GM18951 (cell line): ENCODE data around the gene MRPL24.

Experiments
- POLR2A ChIP-seq: IDR thresholded peaks from 4 replicates; pipeline ENCODE4 v1.6.1; 2011; ENCODE audit warnings: mild to moderate bottlenecking; ENCODE audit not compliant: insufficient read length, insufficient read depth; ENCODE audit errors: extremely low read depth
- in situ Hi-C: fragments of 300-500 bp; cut with MboI; formaldehyde crosslinking; loops from one replicate; pipeline ENCODE4 v1.12.0; 2022; ENCODE audit warnings: low sequenced_read_pairs, mixed read lengths, inconsistent platforms; ENCODE audit not compliant: unreplicated experiment

The MRPL24 gene

DNA sequence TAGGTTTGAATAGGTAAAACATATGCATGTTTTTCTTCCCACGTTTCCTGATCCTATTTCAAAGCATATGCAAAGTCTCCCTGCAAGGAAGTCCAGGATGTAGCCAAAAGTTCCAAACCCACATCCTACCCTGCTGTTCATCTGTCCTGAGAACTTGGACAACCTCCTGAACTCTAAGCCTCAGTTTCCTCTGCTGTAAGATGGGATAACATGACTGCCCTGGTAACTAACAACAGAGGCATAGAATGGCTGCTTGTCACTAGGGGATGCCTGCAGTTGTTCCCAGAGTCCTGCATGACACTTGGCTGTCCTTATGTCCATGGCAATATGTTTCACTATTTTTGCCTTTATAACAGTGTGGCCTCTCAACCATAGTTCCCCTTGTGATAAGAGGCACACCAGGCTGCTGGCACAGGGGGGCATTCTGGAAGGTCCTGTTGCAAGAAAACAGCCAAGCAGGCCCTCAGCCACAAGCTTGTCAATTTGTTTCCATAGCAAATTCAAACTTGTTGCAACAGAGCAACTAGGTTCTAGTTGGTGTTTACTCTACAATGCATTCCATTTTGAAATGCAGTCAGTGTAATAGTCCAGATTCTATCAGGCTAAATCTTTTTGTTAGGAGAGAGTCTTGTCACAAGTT, 12.1 kb upstream of the MRPL24 start:
- in situ Hi-C loops, result no loop called here
- TF ChIP-seq POLR2A, result no peak

DNA sequence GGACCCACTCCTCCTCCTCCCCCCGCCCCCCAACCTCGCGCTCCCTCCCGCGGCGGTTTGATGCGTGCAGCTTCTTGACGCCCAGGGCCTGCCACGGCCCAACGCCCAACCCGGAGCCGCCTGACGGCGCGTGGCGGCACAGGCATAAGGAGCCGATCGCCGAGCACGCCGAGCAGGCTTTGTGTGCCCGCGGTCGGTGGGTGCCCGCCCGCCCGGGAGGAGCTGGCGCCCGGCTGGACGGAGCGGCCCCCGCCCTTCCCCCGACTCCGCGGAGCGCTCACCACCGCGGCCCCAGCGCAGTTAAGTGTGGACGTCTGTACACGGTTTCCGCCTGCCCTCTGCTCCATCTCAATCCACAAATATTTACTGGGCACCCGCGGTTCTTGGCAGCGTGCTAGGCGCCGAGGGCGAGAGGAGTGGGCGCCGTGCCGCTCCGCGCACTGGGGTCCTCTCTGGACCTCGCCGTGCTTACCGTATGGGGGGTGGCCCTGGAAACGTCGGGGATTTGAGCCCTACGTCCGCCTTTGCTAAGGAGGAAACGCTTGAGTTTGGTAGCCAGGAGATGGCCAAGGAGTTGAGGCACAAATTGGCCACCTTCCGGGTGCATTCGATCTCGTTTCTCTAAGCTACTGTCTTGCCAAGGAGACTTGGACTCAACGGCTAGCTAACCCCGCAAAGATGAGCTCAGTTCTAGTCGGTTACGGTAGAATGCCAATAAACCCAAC, 11.0 kb upstream of the MRPL24 start:
- in situ Hi-C loops, result no loop called here
- peak; percentile 70 for TF ChIP-seq POLR2A

DNA sequence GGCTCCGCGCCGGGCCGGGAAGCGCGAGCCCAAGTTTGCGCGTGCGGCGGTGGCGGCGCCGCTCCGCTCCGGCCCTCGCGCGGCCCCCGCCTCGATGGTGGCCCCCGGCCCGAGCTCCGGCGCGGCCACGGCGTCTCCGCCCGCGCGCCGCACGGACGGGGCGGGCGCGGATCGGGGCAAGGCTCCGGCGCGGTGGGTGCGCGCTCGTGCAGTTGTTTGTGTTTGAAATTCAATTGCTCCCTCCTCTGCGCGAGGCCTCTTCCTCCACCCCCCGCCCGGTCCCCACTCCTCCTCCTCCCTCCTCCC, 10.5 kb upstream of the MRPL24 start, which contains the start of gene HDGF:
Gene HDGF (minus strand): TSS at position 225 of the 306 bp plus-strand sequence. CDS start 246 bp downstream, outside the sequence.
- in situ Hi-C loops, result no loop called here
- no peak for TF ChIP-seq POLR2A

DNA sequence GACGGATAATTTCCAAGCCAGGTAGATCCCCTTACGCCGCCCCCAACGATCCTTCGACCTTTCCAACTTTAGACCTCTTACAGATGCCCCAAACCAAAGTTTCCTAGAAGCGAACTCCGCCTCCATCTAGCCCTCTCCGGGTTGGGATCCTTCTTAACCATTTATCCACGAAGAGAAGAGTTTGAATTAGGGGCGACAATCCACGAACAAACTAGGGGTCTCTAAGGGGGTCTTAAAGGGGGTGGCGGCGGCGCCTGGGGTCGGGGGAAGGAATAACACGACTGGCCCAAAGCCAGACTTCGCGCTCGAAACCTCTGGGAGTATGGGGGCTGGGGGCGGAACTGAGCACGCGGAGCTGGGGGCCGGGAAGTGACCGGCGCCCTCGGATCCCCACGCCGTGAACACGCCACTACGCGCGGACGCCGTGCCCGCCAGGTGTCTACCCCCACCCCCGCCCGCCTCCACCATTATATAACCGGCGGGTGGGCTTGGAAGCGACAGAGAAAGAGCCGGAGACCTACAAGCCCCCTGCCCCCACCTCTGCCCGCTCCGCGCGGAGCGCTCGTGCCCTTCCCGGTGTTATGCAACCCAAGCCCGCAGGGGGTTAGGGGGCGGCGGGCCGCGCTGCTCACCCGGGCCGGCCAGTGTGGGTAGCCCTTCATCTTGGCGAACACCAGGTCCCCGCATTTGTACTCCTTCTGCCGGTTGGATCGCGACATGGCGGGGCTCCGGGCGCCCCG, 10.0 kb upstream of the MRPL24 start:
- peak; percentile 56 for TF ChIP-seq POLR2A
- in situ Hi-C loops, result no loop called here

DNA sequence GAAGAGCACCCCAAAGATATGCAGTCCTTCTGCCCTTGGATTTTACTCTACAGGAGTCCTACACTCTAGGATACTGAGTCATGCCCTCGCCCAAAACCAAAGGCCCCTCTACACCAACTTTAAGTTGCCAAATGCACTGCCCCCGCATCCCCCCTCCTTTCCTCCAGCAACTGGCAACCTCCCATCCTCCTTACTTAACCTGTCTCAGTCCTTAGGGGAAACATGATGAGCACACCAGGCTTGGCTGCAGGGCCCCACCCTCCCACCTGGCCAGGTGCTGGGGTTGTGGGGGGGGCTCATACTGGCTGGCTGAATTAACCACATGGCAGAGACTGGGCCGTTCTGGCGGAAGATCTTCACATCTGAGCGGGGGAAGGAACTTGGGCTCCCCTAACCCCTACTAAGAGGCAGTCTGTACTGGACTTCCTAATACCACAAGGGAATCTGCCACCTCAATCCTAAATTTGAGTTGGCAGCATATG, 9.3 kb upstream of the MRPL24 start:
- in situ Hi-C loops, result no loop called here
- TF ChIP-seq POLR2A, result no peak

DNA sequence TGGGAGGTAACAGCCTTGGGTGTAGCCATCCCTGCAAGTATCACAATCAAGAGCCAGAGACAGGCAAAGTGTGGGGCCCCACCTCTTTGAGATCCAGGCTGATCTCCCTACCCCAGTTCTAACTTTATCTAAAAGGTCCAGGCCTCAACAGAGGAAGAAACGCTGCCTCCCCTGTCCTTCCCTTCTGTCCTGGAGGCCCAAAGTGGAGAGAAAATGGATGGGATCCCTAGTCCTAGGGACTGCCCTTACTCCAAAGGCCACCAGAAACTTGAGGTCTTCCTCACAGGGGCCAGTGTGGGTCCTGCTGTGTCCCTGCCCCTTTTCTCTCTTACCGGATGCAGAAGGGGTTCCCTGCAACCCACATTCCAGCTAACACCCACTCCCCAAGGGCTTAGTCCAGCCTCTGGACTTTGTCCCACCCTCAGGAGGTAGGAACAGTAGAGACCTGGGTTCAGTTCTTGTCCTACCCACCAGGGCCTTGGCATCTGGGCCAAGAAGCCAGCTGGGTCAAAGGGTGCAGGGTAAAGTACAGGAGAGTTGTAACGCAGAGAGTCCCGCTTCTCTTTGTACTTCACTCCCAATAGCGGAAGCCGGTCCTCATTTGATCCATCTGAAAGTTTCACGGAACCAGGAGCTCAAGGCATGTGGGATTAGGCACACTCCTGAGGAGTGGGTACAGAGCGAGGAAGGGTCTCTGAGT, 8.7 kb upstream of the MRPL24 start:
- TF ChIP-seq POLR2A, result no peak
- in situ Hi-C loops, result no loop called here

DNA sequence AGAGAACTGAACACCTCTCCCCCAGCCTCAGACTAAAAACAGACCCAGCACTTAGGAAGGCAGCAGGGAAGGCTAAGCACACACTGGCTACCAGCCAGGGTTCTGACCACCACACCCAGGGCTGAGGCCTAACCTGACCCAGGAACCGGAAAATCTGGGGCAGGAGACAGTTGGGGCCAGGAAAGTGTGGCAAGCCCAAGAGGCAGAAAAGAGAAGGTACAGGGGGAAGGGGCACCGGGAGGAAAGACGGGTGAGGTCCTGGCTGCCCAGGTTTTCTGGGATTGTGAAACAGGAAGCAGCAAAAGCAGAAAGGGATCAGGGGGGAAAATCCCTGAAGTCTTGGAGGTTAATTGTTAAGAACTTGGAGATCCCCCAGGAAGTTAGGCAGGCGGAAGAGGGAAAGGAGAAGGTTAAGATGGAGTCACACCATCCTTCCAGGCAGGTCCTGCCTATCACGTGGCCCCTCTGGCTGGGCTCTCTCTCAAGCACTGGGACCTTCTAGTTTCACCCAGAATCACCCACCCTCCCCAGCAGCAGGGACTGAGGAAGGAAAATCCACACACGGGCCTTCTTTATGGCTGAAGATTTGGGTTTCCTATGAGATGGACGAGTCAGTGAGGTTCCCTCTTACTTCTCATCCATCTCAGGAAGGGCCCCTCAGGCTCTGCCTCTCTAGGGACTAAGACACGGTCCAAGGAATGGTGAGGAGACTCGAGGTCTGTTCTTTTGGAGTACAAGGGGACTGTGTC, 8.0 kb upstream of the MRPL24 start:
- TF ChIP-seq POLR2A, result peak; percentile 60
- in situ Hi-C loops, result no loop called here

DNA sequence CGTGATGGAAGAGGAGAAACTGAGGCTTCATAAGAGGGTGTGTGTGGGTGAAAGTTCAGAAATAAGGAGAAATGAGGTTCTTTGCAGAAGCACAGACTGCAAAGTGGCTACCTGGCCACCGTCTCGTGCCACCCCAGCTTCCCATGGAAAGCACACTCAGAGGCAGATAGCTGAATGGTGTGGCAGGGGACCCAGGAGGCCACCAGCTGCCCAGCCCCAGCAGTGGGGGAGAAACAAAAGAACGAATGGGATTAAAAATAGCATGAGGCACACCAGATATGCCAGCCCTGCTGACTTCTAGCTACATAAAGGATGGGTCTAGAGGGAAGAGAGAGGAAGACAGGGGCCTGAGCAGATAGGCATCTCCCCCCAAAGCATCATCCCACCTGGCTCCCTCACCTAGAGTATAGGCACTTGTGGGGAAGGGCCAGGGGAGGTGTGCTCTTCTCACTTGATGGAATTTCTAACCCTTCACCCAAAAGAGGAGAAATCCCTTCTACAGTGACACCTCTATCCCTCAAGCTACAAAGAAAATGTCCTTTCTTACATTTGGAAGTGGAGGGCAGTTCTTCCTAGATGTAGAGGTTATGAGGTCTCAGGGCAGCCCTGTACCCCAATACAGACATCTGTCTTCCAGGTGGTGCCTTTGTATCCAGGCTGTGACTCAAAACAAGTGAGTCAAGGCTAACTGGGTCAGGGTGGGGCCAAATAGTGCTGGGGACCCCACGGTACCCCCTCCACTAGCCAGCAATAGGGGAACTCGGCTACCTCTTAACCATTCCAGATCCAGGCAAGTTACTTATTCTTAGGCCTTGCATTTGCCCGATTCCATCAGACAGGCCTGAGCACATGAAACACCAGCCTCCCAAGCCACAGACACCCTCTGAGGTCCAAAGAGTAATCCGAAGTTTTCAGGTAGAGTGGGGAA, 7.1 kb upstream of the MRPL24 start:
- TF ChIP-seq POLR2A, result no peak
- in situ Hi-C loops, result no loop called here

DNA sequence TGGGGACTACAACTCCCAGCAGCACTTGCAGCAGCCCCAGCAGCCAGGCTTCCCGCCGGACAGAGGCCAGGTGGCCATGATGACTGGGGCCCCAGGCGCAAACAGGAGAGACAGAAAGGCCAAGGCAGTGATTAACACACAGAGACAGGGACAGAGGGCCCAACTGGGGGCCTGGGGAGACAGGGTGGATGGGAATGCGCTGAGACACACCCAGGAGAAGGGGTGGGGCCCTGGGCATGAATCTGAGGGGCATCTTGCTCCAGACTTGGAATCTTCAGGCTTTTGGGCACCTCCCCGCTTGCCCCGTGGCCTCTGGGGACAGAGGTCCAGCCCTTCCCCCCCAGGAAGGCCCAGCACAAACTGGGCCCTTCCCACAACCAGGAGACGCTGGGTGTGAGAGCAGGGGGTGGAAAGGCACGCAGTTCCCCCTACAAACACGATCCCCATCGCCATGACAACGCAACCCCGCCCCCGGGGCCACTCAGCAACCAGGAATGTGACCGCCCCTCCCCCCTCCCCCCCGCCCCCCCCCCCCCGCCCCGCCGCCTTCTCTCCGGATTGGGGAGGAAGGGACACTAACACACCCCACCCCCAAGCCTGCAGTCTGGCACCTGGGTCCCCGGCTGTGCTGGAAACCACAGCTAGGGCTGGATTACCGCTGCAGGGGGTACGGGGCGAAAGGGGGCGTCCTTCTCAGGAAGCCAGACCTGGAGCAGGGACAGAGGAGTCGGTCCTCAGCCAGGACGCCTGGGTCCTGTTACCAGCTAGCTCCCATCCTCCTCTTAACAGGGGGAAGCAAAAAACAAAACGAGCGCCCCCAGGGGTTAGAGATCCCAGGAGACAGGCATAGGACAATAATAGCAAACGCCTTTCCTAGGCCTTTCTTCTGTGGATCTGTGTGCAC, 6.1 kb upstream of the MRPL24 start:
- in situ Hi-C loops, result no loop called here
- peak; percentile 7 for TF ChIP-seq POLR2A

DNA sequence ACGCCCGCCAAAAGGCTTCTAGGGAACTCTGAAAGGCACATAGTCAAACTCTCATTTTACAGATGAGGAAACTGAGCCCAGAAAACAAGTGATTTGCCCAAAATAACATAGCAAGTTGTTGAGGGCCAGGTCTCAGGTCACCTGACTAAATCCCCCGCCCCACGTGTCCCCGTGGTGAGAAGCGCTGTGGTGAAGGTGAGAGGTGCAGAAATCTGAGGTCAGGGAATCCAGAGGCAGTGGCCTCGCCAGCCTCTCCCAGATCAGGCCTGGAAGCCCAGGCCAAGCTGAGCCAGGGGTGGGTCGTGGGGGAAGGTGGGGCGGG, 5.5 kb upstream of the MRPL24 start:
- no peak for TF ChIP-seq POLR2A

DNA sequence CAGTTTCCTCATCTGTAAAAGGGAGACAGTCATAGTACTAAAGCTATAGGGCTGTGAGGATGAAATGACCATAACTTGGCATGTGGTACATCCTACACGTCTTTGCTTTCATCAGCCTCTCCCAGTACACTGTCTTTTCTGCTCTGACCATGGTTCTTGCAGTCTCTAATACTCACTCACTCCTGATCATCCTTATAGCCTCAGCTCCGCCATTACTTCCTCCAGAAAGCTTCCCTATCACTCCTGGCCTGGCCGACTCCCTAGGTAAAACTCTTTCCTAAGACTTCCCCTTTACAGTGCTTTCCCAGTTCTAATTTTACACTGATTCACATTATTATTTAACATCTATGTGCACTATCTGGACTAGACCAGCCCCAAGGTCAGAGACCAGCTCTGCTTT, 5.0 kb upstream of the MRPL24 start:
- TF ChIP-seq POLR2A, result no peak
- in situ Hi-C loops, result no loop called here

More for the DNA sequence above, 5.5 kb upstream of the MRPL24 start:
- in situ Hi-C loops, result no loop called here

DNA sequence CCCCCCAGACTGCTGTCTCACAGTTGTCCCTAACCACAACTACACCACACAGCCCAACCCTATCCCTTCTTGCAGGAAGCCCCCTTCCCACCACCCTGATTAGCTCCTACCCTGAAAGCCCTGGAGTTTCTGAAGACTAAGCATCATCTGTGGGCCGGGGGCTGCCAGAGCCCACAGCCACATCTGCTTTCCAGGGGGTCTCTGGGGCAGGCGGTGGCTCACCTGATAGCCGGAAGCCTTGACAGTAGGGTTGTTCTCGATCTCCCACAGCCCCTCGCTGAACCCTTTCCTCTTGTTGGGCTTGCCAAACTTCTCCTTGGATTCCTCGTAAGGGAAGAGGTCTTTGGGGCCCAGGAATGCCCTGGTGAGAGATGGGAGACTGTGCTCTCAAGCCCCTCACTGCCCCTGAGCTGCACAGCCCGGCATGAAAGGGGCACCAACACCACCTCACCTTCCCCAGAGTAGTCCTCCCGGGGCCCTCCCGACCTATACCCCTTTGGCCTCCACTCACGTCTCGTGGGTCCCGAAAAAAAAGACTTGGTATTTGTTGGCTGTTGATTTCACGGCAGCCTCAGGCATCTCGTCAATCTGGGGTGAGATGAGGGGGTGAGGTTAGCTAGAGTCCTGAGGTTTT, 4.0 kb upstream of the MRPL24 start:
- no peak for TF ChIP-seq POLR2A
- in situ Hi-C loops, result no loop called here
